GM12873 (cell line): ENCODE results near the gene PAIP2.

Experiments used
- CTCF ChIP-seq: IDR thresholded peaks from 2 replicates; pipeline ENCODE4 v1.5.1; 2012; ENCODE audit warnings: low read depth, mild to moderate bottlenecking, moderate library complexity, low read length, control low read depth; ENCODE audit not compliant: insufficient read depth; ENCODE audit errors: missing control alignments

The PAIP2 gene

GRCh38 chr5:139382807-139383206, 41.2 kb downstream of the PAIP2 start:
- no peak for TF ChIP-seq CTCF

GRCh38 chr5:139383275-139383992, 41.8 kb downstream of the PAIP2 start, which contains the start of gene SLC23A1:
Gene SLC23A1, minus strand, starts transcription at chr5:139383297. Its CDS starts 44 bp downstream, at chr5:139383253.
- TF ChIP-seq CTCF = no peak

GRCh38 chr5:139383993-139384590, 42.4 kb downstream of the PAIP2 start:
- TF ChIP-seq CTCF = no peak

- no peak for TF ChIP-seq CTCF
Measured at GRCh38 chr5:139384591-139385051, 43.0 kb downstream of the PAIP2 start.

- no peak for TF ChIP-seq CTCF
Measured at GRCh38 chr5:139385061-139386049, 43.7 kb downstream of the PAIP2 start.

- no peak for TF ChIP-seq CTCF
Measured at GRCh38 chr5:139386050-139386438, 44.4 kb downstream of the PAIP2 start.
